Thyroid gland (tissue), 4 donors: Measurements from ENCODE around the gene MAD1L1. TPM values are rescaled to one million over a fixed set of nuclear protein-coding genes. Genes with fewer than 3 reads are reported as not detected.

Experiments used
- DNase-seq, 2 donors: peaks; one replicate each; pipeline ENCODE4 v3.0.0-alpha.2; 2019
- H3K27ac ChIP-seq, 3 donors: fragments of 200-600 bp; sonication (generic); 1 replicate in 2 of 3; 2 replicates in 1 of 3; pipeline ENCODE4 v1.5.1; 2016 to 2019; ENCODE audit warnings: mild to moderate bottlenecking in 1 of 3, moderate library complexity in 1 of 3
- H3K27me3 ChIP-seq: fragments of 200-600 bp; sonication (generic); one replicate; pipeline ENCODE4 v1.5.1; 2019
- H3K36me3 ChIP-seq, 2 donors: fragments of 200-600 bp; sonication (generic); one replicate each; pipeline ENCODE4 v1.5.1; 2016 to 2019
- H3K4me1 ChIP-seq, 2 donors: fragments of 200-600 bp; sonication (generic); one replicate each; pipeline ENCODE4 v1.5.1; 2017 to 2019
- H3K4me3 ChIP-seq, 3 donors: fragments of 200-600 bp; sonication (generic); replicated peaks in 1 of 3; 1 replicate in 2 of 3; 2 replicates in 1 of 3; pipeline ENCODE4 v1.5.1; 2016; ENCODE audit warnings: mild to moderate bottlenecking in 1 of 3
- H3K9me3 ChIP-seq: fragments of 200-600 bp; sonication (generic); one replicate; pipeline ENCODE4 v1.5.1; 2017
- CTCF ChIP-seq, 6 experiments: fragments of 200-600 bp in 3 of 6; fragments of 450-650 bp in 3 of 6; sonication (generic) in 3 of 6; IDR thresholded peaks; one replicate each; pipeline ENCODE4 v1.5.1; 2016 to 2019; ENCODE audit warnings: antibody characterized with exemption in 6 of 6, mild to moderate bottlenecking in 2 of 6, inconsistent platforms in 1 of 6, moderate library complexity in 1 of 6
- POLR2A ChIP-seq, 2 donors: fragments of 450-650 bp; IDR thresholded peaks; one replicate each; pipeline ENCODE4 v1.6.1; 2017; ENCODE audit warnings: antibody characterized with exemption in 2 of 2, mild to moderate bottlenecking in 2 of 2, moderate library complexity in 1 of 2
- WGBS, 2 donors: methylation state at CpG; one replicate each; pipeline ENCODE4 v1.1.5; 2017; 5-methylcytosine and 5-hydroxymethylcytosine counted together
- intact Hi-C: fragments of 100-400 bp; cut with DNase I; formaldehyde crosslinking; loops from one replicate; pipeline ENCODE4 v1.15.1; 2023
- total RNA-seq, 4 donors: library from RNA; depleted of rRNA; stranded (reverse); fragments of >200 nt; gene quantifications; one replicate each; pipeline ENCODE4 v1.2.3, GENCODE V29; 2016

MAD1L1 gene
- total RNA-seq, 4 donors from 2014 or later, result 27.4 to 38.6 (median 33.9) TPM

GRCh38 chr7:2218444-2218785, 14.3 kb downstream of the MAD1L1 start:
- Histone ChIP-seq H3K4me1 (peaks cover 0 to under 1% of the 10 kb centered on the region in 2 donors), H3K9me3 (no peaks in the 10 kb centered on the region), H3K27me3 (no peaks in the 10 kb centered on the region), H3K36me3 (peaks cover 28 to 43% of the 10 kb centered on the region in 2 donors), H3K27ac (no peak overlapping the region), H3K4me3 (no peak overlapping the region)
- DNase-seq, result no peak
- intact Hi-C loops, result no loop called here
- 92 to 95% methylated on average over 6 to 9 of the region's 9 CpGs for WGBS, 2 donors
- TF ChIP-seq CTCF (IDR thresholded peaks at IDR 0.05), result no peak
- no peak for TF ChIP-seq POLR2A (IDR thresholded peaks at IDR 0.05)

- intact Hi-C loops, result no loop called here
- no peak overlapping the region for H3K27ac ChIP-seq
- DNase-seq, result no peak
- no peaks in the 10 kb centered on the region for H3K27me3 ChIP-seq
- H3K9me3 ChIP-seq, result no peaks in the 10 kb centered on the region
- peaks cover 30 to 46% of the 10 kb centered on the region in 2 donors for H3K36me3 ChIP-seq
- H3K4me3 ChIP-seq, result no peak overlapping the region
- WGBS, 2 donors, result 91 to 95% methylated on average over 13 to 15 of the region's 19 CpGs
- no peaks in the 10 kb centered on the region for H3K4me1 ChIP-seq
- TF ChIP-seq CTCF (IDR thresholded peaks at IDR 0.05), result no peak
- no peak for TF ChIP-seq POLR2A (IDR thresholded peaks at IDR 0.05)
Observed at GRCh38 chr7:2217716-2218443, 14.9 kb downstream of the MAD1L1 start.

GRCh38 chr7:2217206-2217605, 15.5 kb downstream of the MAD1L1 start:
- Histone ChIP-seq H3K36me3 (peaks cover 34 to 49% of the 10 kb centered on the region in 2 donors), H3K9me3 (no peaks in the 10 kb centered on the region), H3K27ac (no peak overlapping the region), H3K27me3 (no peaks in the 10 kb centered on the region), H3K4me3 (no peak overlapping the region), H3K4me1 (no peaks in the 10 kb centered on the region)
- DNase-seq, result no peak
- WGBS, 2 donors, result 89 to 95% methylated on average over 8 to 10 of the region's 10 CpGs
- intact Hi-C loops, result no loop called here
- no peak for TF ChIP-seq CTCF (IDR thresholded peaks at IDR 0.05)
- no peak for TF ChIP-seq POLR2A (IDR thresholded peaks at IDR 0.05)

GRCh38 chr7:2215851-2216250, 16.9 kb downstream of the MAD1L1 start:
- TF ChIP-seq CTCF (IDR thresholded peaks at IDR 0.05) (no peak), POLR2A (IDR thresholded peaks at IDR 0.05) (no peak)
- intact Hi-C loops, result no loop called here
- Histone ChIP-seq H3K4me3 (no peak overlapping the region), H3K36me3 (peaks cover 31 to 49% of the 10 kb centered on the region in 2 donors), H3K4me1 (no peaks in the 10 kb centered on the region), H3K27ac (no peak overlapping the region), H3K9me3 (no peaks in the 10 kb centered on the region), H3K27me3 (no peaks in the 10 kb centered on the region)
- no peak for DNase-seq
- 93 to 97% methylated on average over 15 to 17 of the region's 17 CpGs for WGBS, 2 donors

- TF ChIP-seq POLR2A (IDR thresholded peaks at IDR 0.05) (no peak), CTCF (IDR thresholded peaks at IDR 0.05) (no peak)
- Histone ChIP-seq H3K36me3 (peaks cover 31 to 49% of the 10 kb centered on the region in 2 donors), H3K4me1 (no peaks in the 10 kb centered on the region), H3K4me3 (no peak overlapping the region), H3K27me3 (no peaks in the 10 kb centered on the region), H3K9me3 (no peaks in the 10 kb centered on the region), H3K27ac (no peak overlapping the region)
- WGBS, 2 donors, result 95% methylated on average over 9 of the region's 9 CpGs
- DNase-seq, result no peak
- intact Hi-C loops, result no loop called here
Observed at GRCh38 chr7:2214636-2215035, 18.1 kb downstream of the MAD1L1 start.
